ENCODE measurements around the gene PHF20. TPM values are rescaled to one million over a fixed set of nuclear protein-coding genes. Genes with fewer than 3 reads are reported as not detected.

Gene PHF20
- total and polyA plus RNA-seq, 8 donors, result 9.4 to 20.3 (median 12.0) TPM

GRCh38 chr20:35729283-35729807, 42.5 kb upstream of the PHF20 start:
- peaks cover 10 to 83% (median 50%) of the 10 kb centered on the region in 3 donors for H3K36me3 ChIP-seq
- no peak for DNase-seq
- intact Hi-C loops (cut with DNase I), result no loop called here
- 69 to 75% methylated on average over 7 of the region's 7 CpGs for WGBS, 2 donors
- ATAC-seq, result no peak
- FAIRE-seq, result no peak
- no peak overlapping the region for H3K4me3 ChIP-seq
- peaks cover 17 to 43% (median 26%) of the 10 kb centered on the region in 3 donors for H3K4me1 ChIP-seq
- TF ChIP-seq, protein P1, sequence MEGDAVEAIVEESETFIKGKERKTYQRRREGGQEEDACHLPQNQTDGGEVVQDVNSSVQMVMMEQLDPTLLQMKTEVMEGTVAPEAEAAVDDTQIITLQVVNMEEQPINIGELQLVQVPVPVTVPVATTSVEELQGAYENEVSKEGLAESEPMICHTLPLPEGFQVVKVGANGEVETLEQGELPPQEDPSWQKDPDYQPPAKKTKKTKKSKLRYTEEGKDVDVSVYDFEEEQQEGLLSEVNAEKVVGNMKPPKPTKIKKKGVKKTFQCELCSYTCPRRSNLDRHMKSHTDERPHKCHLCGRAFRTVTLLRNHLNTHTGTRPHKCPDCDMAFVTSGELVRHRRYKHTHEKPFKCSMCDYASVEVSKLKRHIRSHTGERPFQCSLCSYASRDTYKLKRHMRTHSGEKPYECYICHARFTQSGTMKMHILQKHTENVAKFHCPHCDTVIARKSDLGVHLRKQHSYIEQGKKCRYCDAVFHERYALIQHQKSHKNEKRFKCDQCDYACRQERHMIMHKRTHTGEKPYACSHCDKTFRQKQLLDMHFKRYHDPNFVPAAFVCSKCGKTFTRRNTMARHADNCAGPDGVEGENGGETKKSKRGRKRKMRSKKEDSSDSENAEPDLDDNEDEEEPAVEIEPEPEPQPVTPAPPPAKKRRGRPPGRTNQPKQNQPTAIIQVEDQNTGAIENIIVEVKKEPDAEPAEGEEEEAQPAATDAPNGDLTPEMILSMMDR (IDR thresholded peaks at IDR 0.05), result no peak
- H3K27ac ChIP-seq, result no peak overlapping the region
- no peaks in the 10 kb centered on the region for H3K27me3 ChIP-seq
- H3K9me3 ChIP-seq, result no peaks in the 10 kb centered on the region

DNA sequence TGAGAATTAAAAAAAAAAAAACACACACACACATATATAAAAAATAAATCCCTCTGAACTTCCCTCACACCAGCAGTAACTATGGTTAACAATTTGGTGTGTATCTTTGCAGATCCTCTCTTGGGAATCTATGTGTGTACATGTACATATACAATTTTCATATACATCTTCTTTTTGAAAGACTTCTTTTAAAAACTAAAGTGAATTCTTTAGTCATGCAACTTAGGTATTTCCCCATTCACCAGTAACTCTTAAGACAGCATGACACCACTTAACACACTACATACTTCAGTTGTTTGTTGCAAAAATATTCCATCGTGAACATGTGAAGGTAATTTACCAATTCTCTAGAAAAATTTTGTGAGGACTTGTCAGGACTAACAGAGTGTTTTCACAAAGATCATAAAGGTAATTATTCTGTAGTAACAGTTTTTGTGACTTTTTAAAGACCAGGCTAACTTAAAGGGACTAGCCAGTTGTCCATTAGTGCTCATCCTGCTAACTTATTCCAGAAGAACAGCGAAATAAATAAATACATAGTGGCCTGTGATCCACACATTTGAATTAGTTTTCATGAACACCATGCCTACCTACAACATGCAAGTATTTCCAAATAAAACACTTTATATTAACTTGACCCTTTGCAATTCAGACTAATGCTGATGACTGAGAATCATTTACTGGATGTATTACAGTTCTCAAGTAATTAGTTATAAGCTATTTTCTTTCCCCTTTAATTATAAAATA, 41.8 kb upstream of the PHF20 start:
- peaks cover 10 to 83% (median 46%) of the 10 kb centered on the region in 3 donors for H3K36me3 ChIP-seq
- no peak overlapping the region for H3K4me3 ChIP-seq
- no peaks in the 10 kb centered on the region for H3K27me3 ChIP-seq
- H3K4me1 ChIP-seq, result peaks cover 24 to 50% (median 33%) of the 10 kb centered on the region in 3 donors
- no peak for ATAC-seq
- no peak overlapping the region for H3K27ac ChIP-seq
- no peak for DNase-seq
- intact Hi-C loops (cut with DNase I), result no loop called here
- H3K9me3 ChIP-seq, result no peaks in the 10 kb centered on the region
- FAIRE-seq, result no peak
- TF ChIP-seq, protein P1 (IDR thresholded peaks at IDR 0.05), result no peak
- 49 to 55% methylated on average over 2 of the region's 2 CpGs for WGBS, 2 donors

- WGBS, 2 donors, result 14 to 21% methylated on average over 4 of the region's 4 CpGs
- intact Hi-C loops (cut with DNase I), result no loop called here
- DNase-seq, result no peak
- Histone ChIP-seq H3K9me3 (no peaks in the 10 kb centered on the region), H3K27ac (no peak overlapping the region), H3K36me3 (peaks cover 10 to 83% (median 45%) of the 10 kb centered on the region in 3 donors), H3K4me3 (no peak overlapping the region), H3K4me1 (peaks cover 32 to 58% (median 39%) of the 10 kb centered on the region in 3 donors), H3K27me3 (no peaks in the 10 kb centered on the region)
- no peak for ATAC-seq
- TF ChIP-seq, protein P1 (IDR thresholded peaks at IDR 0.05), result no peak
- no peak for FAIRE-seq
These were observed 41.0 kb upstream of the PHF20 start for GRCh38 chr20:35730583-35731468.

GRCh38 chr20:35731469-35731788, 40.4 kb upstream of the PHF20 start:
- intact Hi-C loops (cut with DNase I), result no loop called here
- Histone ChIP-seq H3K4me1 (peaks cover 38 to 64% (median 45%) of the 10 kb centered on the region in 3 donors), H3K27ac (no peak overlapping the region), H3K36me3 (peaks cover 10 to 83% (median 43%) of the 10 kb centered on the region in 3 donors), H3K9me3 (no peaks in the 10 kb centered on the region), H3K4me3 (no peak overlapping the region), H3K27me3 (no peaks in the 10 kb centered on the region)
- TF ChIP-seq, protein P1 (IDR thresholded peaks at IDR 0.05), result no peak
- ATAC-seq, result no peak
- no peak for FAIRE-seq
- DNase-seq, result no peak
- WGBS, 2 donors, result 33 to 35% methylated on average over 2 of the region's 2 CpGs

All from pancreas (tissue), 10 donors.